H9 (cell line): ENCODE measurements around the gene FZD2. TPM values are rescaled to one million over a fixed set of nuclear protein-coding genes. Genes with fewer than 3 reads are reported as not detected.

ENCODE experiments used
- DNase-seq: peaks from one replicate; pipeline ENCODE4 v3.0.0-alpha.2; 2017
- H2AFZ ChIP-seq: one replicate; pipeline ENCODE4 v1.6.1; 2013; ENCODE audit warnings: mild to moderate bottlenecking, low read length, control low read depth, moderate library complexity
- H2AK5ac ChIP-seq: 2 replicates; pipeline ENCODE4 v1.6.1; 2013; ENCODE audit warnings: low read length, control low read depth, mixed read lengths; ENCODE audit not compliant: insufficient read length
- H2BK120ac ChIP-seq: one replicate; pipeline ENCODE4 v1.6.1; 2013; ENCODE audit warnings: low read depth, mild to moderate bottlenecking, low read length, control low read depth, inconsistent platforms; ENCODE audit not compliant: poor library complexity, severe bottlenecking
- H2BK12ac ChIP-seq: 2 replicates; pipeline ENCODE4 v1.6.1; 2013; ENCODE audit warnings: low read length, control low read depth, mixed read lengths, low read depth; ENCODE audit not compliant: insufficient read length
- H2BK15ac ChIP-seq: 2 replicates; pipeline ENCODE4 v1.6.1; 2013; ENCODE audit warnings: low read depth, low read length, control low read depth
- H2BK20ac ChIP-seq: one replicate; pipeline ENCODE4 v1.6.1; 2013; ENCODE audit warnings: low read depth, mild to moderate bottlenecking, low read length, control low read depth, inconsistent platforms; ENCODE audit not compliant: poor library complexity, severe bottlenecking
- H2BK5ac ChIP-seq: 2 replicates; pipeline ENCODE4 v1.6.1; 2013; ENCODE audit warnings: low read length, control low read depth, mixed read lengths; ENCODE audit not compliant: insufficient read length
- H3K14ac ChIP-seq: 2 replicates; pipeline ENCODE4 v1.6.1; 2013; ENCODE audit warnings: low read length, control low read depth; ENCODE audit not compliant: insufficient read depth
- H3K18ac ChIP-seq: 2 replicates; pipeline ENCODE4 v1.6.1; 2013; ENCODE audit warnings: low read depth, mild to moderate bottlenecking, mixed read lengths, low read length, control low read depth; ENCODE audit not compliant: insufficient read length
- H3K23ac ChIP-seq: 2 replicates; pipeline ENCODE4 v1.6.1; 2013; ENCODE audit warnings: low read length, control low read depth, mixed read lengths, low read depth; ENCODE audit not compliant: insufficient read length
- H3K23me2 ChIP-seq: 2 replicates; pipeline ENCODE4 v1.6.1; 2013; ENCODE audit warnings: low read depth, mild to moderate bottlenecking, mixed read lengths, low read length, control low read depth; ENCODE audit not compliant: insufficient read length, poor library complexity, severe bottlenecking
- H3K27ac ChIP-seq: 2 replicates; pipeline ENCODE4 v1.5.1; 2013; ENCODE audit warnings: low read length, control low read depth, mixed read lengths, low read depth; ENCODE audit not compliant: insufficient read length
- H3K27me3 ChIP-seq: 2 replicates; pipeline ENCODE4 v1.6.1; 2013; ENCODE audit warnings: low read length, control low read depth, inconsistent platforms; ENCODE audit not compliant: insufficient read depth
- H3K4ac ChIP-seq: 2 replicates; pipeline ENCODE4 v1.6.1; 2013; ENCODE audit warnings: low read depth, mild to moderate bottlenecking, control low read depth, inconsistent platforms, low read length, moderate library complexity
- H3K4me1 ChIP-seq: 2 replicates; pipeline ENCODE4 v1.6.1; 2013; ENCODE audit warnings: low read length, control low read depth, inconsistent platforms; ENCODE audit not compliant: insufficient read depth
- H3K4me2 ChIP-seq: 2 replicates; pipeline ENCODE4 v1.6.1; 2013; ENCODE audit warnings: low read length, control low read depth, mixed read lengths; ENCODE audit not compliant: insufficient read length, insufficient read depth
- H3K56ac ChIP-seq: 2 replicates; pipeline ENCODE4 v1.6.1; 2013; ENCODE audit warnings: low read depth, mild to moderate bottlenecking, mixed read lengths, low read length, control low read depth; ENCODE audit not compliant: insufficient read length
- H3K79me1 ChIP-seq: 2 replicates; pipeline ENCODE4 v1.6.1; 2013; ENCODE audit warnings: low read depth, mild to moderate bottlenecking, moderate library complexity, low read length, control low read depth, inconsistent platforms; ENCODE audit not compliant: insufficient read depth, poor library complexity, severe bottlenecking
- H3K79me2 ChIP-seq: 2 replicates; pipeline ENCODE4 v1.6.1; 2013; ENCODE audit warnings: low read length, control low read depth, inconsistent platforms; ENCODE audit not compliant: insufficient read depth
- H3K9ac ChIP-seq: 2 replicates; pipeline ENCODE4 v1.6.1; 2013; ENCODE audit warnings: low read length, control low read depth, mixed read lengths; ENCODE audit not compliant: insufficient read length; ENCODE audit errors: extremely low read depth
- H3K9me3 ChIP-seq: one replicate; pipeline ENCODE4 v1.6.1; 2013; ENCODE audit warnings: low read depth, low read length, inconsistent platforms; ENCODE audit not compliant: control insufficient read depth
- H3T11ph ChIP-seq: one replicate; pipeline ENCODE4 v1.6.1; 2013; ENCODE audit warnings: mild to moderate bottlenecking, low read length, control low read depth, inconsistent platforms
- H4K20me1 ChIP-seq: one replicate; pipeline ENCODE4 v1.6.1; 2013; ENCODE audit not compliant: control insufficient read depth, insufficient read length, insufficient read depth
- H4K5ac ChIP-seq: 2 replicates; pipeline ENCODE4 v1.6.1; 2013; ENCODE audit warnings: low read depth, mild to moderate bottlenecking, mixed read lengths, low read length, control low read depth; ENCODE audit not compliant: insufficient read length
- H4K8ac ChIP-seq: replicated peaks from 2 replicates; pipeline ENCODE4 v1.6.1; 2013; ENCODE audit warnings: low read length, control low read depth, mixed read lengths, low read depth; ENCODE audit not compliant: insufficient read length
- H4K91ac ChIP-seq: 2 replicates; pipeline ENCODE4 v1.6.1; 2013; ENCODE audit warnings: low read depth, mild to moderate bottlenecking, moderate library complexity, mixed read lengths, low read length, control low read depth; ENCODE audit not compliant: insufficient read length
- H3K27ac Mint-ChIP-seq, 3 experiments: 2 replicates in 2 of 3; 3 replicates in 1 of 3; pipeline ENCODE4 v1.8.0; 2020 to 2021; ENCODE audit warnings: mixed read lengths in 3 of 3, mild to moderate bottlenecking in 1 of 3, moderate library complexity in 1 of 3
- H3K27me3 Mint-ChIP-seq: 2 replicates; pipeline ENCODE4 v1.8.0; 2021; ENCODE audit warnings: low read depth, mild to moderate bottlenecking, moderate library complexity, mixed read lengths
- H3K36me3 Mint-ChIP-seq, 3 experiments: 2 replicates in 2 of 3; 3 replicates in 1 of 3; pipeline ENCODE4 v1.8.0; 2020 to 2021; ENCODE audit warnings: low read depth in 3 of 3, mixed read lengths in 3 of 3; ENCODE audit not compliant: insufficient read depth in 1 of 3
- H3K4me1 Mint-ChIP-seq, 2 experiments: 2 replicates each; pipeline ENCODE4 v1.8.0; 2020; ENCODE audit warnings: mixed read lengths in 2 of 2
- H3K4me3 Mint-ChIP-seq, 2 experiments: 2 replicates in 1 of 2; 3 replicates in 1 of 2; pipeline ENCODE4 v1.8.0; 2020 to 2021; ENCODE audit warnings: mild to moderate bottlenecking in 2 of 2, mixed read lengths in 2 of 2, moderate library complexity in 1 of 2
- H3K9me3 Mint-ChIP-seq, 2 experiments: 2 replicates in 1 of 2; 3 replicates in 1 of 2; pipeline ENCODE4 v1.8.0; 2020; ENCODE audit warnings: mild to moderate bottlenecking in 2 of 2, mixed read lengths in 2 of 2, moderate library complexity in 1 of 2
- WGBS: extraction: QIAGEN DNeasy Blood & Tissue Kit; methylation state at CpG from one replicate; pipeline ENCODE4 v1.1.7; 2013; ENCODE audit warnings: missing lambda C conversion rate, low lambda C conversion rate, mixed read lengths; ENCODE audit not compliant: insufficient read length; ENCODE audit errors: extremely low coverage; 5-methylcytosine and 5-hydroxymethylcytosine counted together
- total RNA-seq: library from RNA; stranded (reverse); gene quantifications from 2 replicates; pipeline ENCODE4 v1.2.1, GENCODE V29; 2021
- TF ChIP-seq, protein P1 (sequence below): fragments of 200-600 bp; sonication (generic); conservative IDR thresholded peaks from 3 replicates; pipeline ENCODE4 v1.8.0; 2021; ENCODE audit warnings: antibody characterized with exemption, mild to moderate bottlenecking

The FZD2 gene
- total RNA-seq, 1 experiment from 2014 or later = 18.2 TPM

DNA sequence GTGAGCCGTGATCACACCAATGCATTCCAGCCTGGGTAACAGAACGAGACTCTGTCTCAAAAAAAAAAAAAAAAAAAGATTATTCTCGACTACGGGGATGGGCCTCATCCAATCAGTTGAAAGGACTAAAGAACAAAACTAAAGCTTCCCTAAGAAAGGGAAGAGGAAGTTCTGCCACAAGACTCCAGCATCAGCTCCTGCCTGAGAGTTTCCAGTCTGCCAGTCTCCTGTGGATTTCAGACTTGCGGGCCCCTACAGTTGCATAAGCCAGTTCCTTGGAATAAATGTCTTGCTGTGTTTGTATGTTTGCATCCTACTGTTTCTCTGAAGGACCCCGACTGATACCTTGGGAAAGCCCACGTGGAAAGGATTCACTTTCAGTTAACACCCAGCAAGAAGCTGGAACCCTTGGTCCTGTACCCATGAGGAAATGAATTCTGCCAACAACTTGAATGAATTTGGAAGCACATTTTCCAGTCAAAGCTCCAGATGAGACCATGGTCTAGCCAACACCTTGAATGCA, 26.3 kb upstream of the FZD2 start:
- Histone ChIP-seq H3K79me2 (no peaks in the 10 kb centered on the region), H3K4me2 (no peak overlapping the region), H2AK5ac (no peak overlapping the region), H4K8ac (no peak overlapping the region), H2BK12ac (no peak overlapping the region), H3K27me3 (peaks cover 3% of the 10 kb centered on the region; the same call in 1 of the 2 replicates), H4K91ac (no peak overlapping the region), H3K56ac (no peak overlapping the region), H3K14ac (no peak overlapping the region), H3K9me3 (no peaks in the 10 kb centered on the region), H3K9ac (no peak overlapping the region), H4K20me1 (no peaks in the 10 kb centered on the region), H3K18ac (no peak overlapping the region), H3K27ac (no peak overlapping the region), H3K79me1 (no peaks in the 10 kb centered on the region), H3K23ac (no peak overlapping the region), H3K4me1 (no peaks in the 10 kb centered on the region; the same call in 1 of the 2 replicates), H3T11ph (no peak overlapping the region), H2AFZ (no peak overlapping the region), H2BK120ac (no peak overlapping the region), H3K4ac (no peak overlapping the region), H2BK20ac (no peak overlapping the region), H2BK15ac (no peak overlapping the region), H2BK5ac (no peak overlapping the region), H3K23me2 (no peaks in the 10 kb centered on the region), H4K5ac (no peak overlapping the region)
- TF ChIP-seq, protein P1, sequence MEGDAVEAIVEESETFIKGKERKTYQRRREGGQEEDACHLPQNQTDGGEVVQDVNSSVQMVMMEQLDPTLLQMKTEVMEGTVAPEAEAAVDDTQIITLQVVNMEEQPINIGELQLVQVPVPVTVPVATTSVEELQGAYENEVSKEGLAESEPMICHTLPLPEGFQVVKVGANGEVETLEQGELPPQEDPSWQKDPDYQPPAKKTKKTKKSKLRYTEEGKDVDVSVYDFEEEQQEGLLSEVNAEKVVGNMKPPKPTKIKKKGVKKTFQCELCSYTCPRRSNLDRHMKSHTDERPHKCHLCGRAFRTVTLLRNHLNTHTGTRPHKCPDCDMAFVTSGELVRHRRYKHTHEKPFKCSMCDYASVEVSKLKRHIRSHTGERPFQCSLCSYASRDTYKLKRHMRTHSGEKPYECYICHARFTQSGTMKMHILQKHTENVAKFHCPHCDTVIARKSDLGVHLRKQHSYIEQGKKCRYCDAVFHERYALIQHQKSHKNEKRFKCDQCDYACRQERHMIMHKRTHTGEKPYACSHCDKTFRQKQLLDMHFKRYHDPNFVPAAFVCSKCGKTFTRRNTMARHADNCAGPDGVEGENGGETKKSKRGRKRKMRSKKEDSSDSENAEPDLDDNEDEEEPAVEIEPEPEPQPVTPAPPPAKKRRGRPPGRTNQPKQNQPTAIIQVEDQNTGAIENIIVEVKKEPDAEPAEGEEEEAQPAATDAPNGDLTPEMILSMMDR = no peak
- no peak for DNase-seq
- Mint-ChIP-seq H3K36me3 (peaks cover 5 to 9% (median 7%) of the 10 kb centered on the region in 3 experiments; a peak in 6 of 7 replicates), H3K27ac (no peak overlapping the region), H3K4me1 (peaks cover 13 to 14% of the 10 kb centered on the region in 2 experiments), H3K9me3 (peaks cover 19 to 20% of the 10 kb centered on the region in 2 experiments), H3K4me3 (no peak overlapping the region), H3K27me3 (peaks cover 36% of the 10 kb centered on the region)
- no CpG with 5 or more reads among the region's 7 CpGs for WGBS
